AG09319 (cell line): ENCODE results near the gene CDCA4.

Experiments used
- DNase-seq: peaks from one replicate; pipeline ENCODE4 v3.0.0-alpha.2; 2010; ENCODE audit warnings: low read depth; ENCODE audit errors: extremely low read depth
- CTCF ChIP-seq: IDR thresholded peaks from 2 replicates; pipeline ENCODE4 v1.5.1; 2011; ENCODE audit warnings: low read depth, mild to moderate bottlenecking, inconsistent platforms, low read length, moderate library complexity

The CDCA4 gene

GRCh38 chr14:104989951-104990303, 31.0 kb downstream of the CDCA4 start:
- no peak for TF ChIP-seq CTCF
- DNase-seq: no peak

GRCh38 chr14:104989236-104989950, 31.5 kb downstream of the CDCA4 start:
- no peak for DNase-seq
- no peak for TF ChIP-seq CTCF

GRCh38 chr14:104986487-104987164, 34.3 kb downstream of the CDCA4 start:
- DNase-seq: no peak
- no peak for TF ChIP-seq CTCF

- peak; percentile 75 for DNase-seq
- no peak for TF ChIP-seq CTCF
These were observed 35.0 kb downstream of the CDCA4 start, which contains the start of gene CLBA1 for GRCh38 chr14:104985675-104986486. TSS of gene CLBA1 (plus strand) at chr14:104985788. CDS start at chr14:104986432, 644 bp downstream.

- DNase-seq: no peak
- TF ChIP-seq CTCF: no peak
These were observed 36.6 kb downstream of the CDCA4 start for GRCh38 chr14:104984056-104984894.

- no peak for TF ChIP-seq CTCF
- no peak for DNase-seq
These were observed 37.6 kb downstream of the CDCA4 start for GRCh38 chr14:104983231-104983721.
